HG02884 (cell line): ENCODE data around the gene KRT39.

Experiments
- ATAC-seq: cut with Tn5 transposase; IDR thresholded peaks from one replicate; pipeline ENCODE4 v1.9.1; 2021; ENCODE audit warnings: mild to moderate bottlenecking, moderate library complexity; ENCODE audit not compliant: unreplicated experiment

The KRT39 gene

GRCh38 chr17:40981115-40981514 lies 14.4 kb upstream of the KRT39 start:
- no peak for ATAC-seq

GRCh38 chr17:40980596-40980995 lies 13.8 kb upstream of the KRT39 start:
- ATAC-seq = no peak

GRCh38 chr17:40980117-40980516 lies 13.4 kb upstream of the KRT39 start:
- no peak for ATAC-seq

GRCh38 chr17:40978575-40979151 lies 11.9 kb upstream of the KRT39 start:
- no peak for ATAC-seq

- ATAC-seq = no peak
Observed at GRCh38 chr17:40975516-40975915, 8.8 kb upstream of the KRT39 start.

- no peak for ATAC-seq
Observed at GRCh38 chr17:40974366-40974765, 7.6 kb upstream of the KRT39 start.

GRCh38 chr17:40967582-40967981 lies 834 bp upstream of the KRT39 start:
- no peak for ATAC-seq

GRCh38 chr17:40963838-40964237 lies 2.9 kb downstream of the KRT39 start:
- ATAC-seq = no peak

- no peak for ATAC-seq
Observed at GRCh38 chr17:40962059-40962561, 4.6 kb downstream of the KRT39 start.

GRCh38 chr17:40961591-40961990 lies 5.2 kb downstream of the KRT39 start:
- no peak for ATAC-seq

- ATAC-seq = no peak
Observed at GRCh38 chr17:40960144-40960543, 6.6 kb downstream of the KRT39 start.

- ATAC-seq = no peak
Observed at GRCh38 chr17:40958086-40958953, 8.4 kb downstream of the KRT39 start.

GRCh38 chr17:40956401-40957254 lies 10.1 kb downstream of the KRT39 start:
- ATAC-seq = no peak

GRCh38 chr17:40953881-40954280 lies 12.9 kb downstream of the KRT39 start:
- no peak for ATAC-seq

GRCh38 chr17:40952661-40953060 lies 14.1 kb downstream of the KRT39 start:
- no peak for ATAC-seq

- no peak for ATAC-seq
Observed at GRCh38 chr17:40952154-40952553, 14.6 kb downstream of the KRT39 start.

GRCh38 chr17:40951011-40951622 lies 15.6 kb downstream of the KRT39 start:
- ATAC-seq = no peak

GRCh38 chr17:40950176-40950575 lies 16.6 kb downstream of the KRT39 start:
- no peak for ATAC-seq

GRCh38 chr17:40949418-40949817 lies 17.3 kb downstream of the KRT39 start:
- ATAC-seq = no peak

GRCh38 chr17:40947929-40948328 lies 18.8 kb downstream of the KRT39 start:
- ATAC-seq = no peak

GRCh38 chr17:40945414-40945813 lies 21.3 kb downstream of the KRT39 start:
- ATAC-seq = no peak
